GM21723 (cell line): ENCODE data around the gene CHTF8.
A peak's percentile ranks its signal among the peaks of the same experiment; 100 is the strongest.
"Not testable (repeated sequence)": the region's sequence is repeated elsewhere in the genome, so short reads cannot be mapped to it uniquely, and the experiment has no call there.

Experiments
- ATAC-seq: cut with Tn5 transposase; IDR thresholded peaks from one replicate; pipeline ENCODE4 v1.9.1; 2021; ENCODE audit warnings: mild to moderate bottlenecking, moderate library complexity; ENCODE audit not compliant: unreplicated experiment

Gene CHTF8

GRCh38 chr16:69132424-69133252, at the start of gene CHTF8, which contains the start of gene UTP4:
CHTF8 (minus strand) TSS chr16:69132588; CDS start chr16:69121458, 11,130 bp downstream.
UTP4 (plus strand) TSS chr16:69132649; CDS start chr16:69133460, 811 bp downstream.
- ATAC-seq: peak; percentile 86

GRCh38 chr16:69180011-69180338, 47.6 kb upstream of the CHTF8 start:
- ATAC-seq: no peak

- ATAC-seq: no peak
Measured at GRCh38 chr16:69179328-69180010, 47.1 kb upstream of the CHTF8 start.

GRCh38 chr16:69176033-69176800, 43.8 kb upstream of the CHTF8 start:
- ATAC-seq: no peak

- no peak for ATAC-seq
Measured at GRCh38 chr16:69171325-69172084, 39.1 kb upstream of the CHTF8 start.

- no peak for ATAC-seq
Measured at GRCh38 chr16:69169607-69170352, 37.4 kb upstream of the CHTF8 start.

GRCh38 chr16:69169051-69169450, 36.7 kb upstream of the CHTF8 start:
- no peak for ATAC-seq

- no peak for ATAC-seq
Measured at GRCh38 chr16:69166946-69167930, 34.9 kb upstream of the CHTF8 start.

- ATAC-seq: no peak
Measured at GRCh38 chr16:69166221-69166833, 33.9 kb upstream of the CHTF8 start.

GRCh38 chr16:69165584-69165983, 33.2 kb upstream of the CHTF8 start:
- no peak for ATAC-seq

GRCh38 chr16:69160192-69160591, 27.8 kb upstream of the CHTF8 start:
- ATAC-seq: no peak

GRCh38 chr16:69157196-69157595, 24.8 kb upstream of the CHTF8 start:
- no peak for ATAC-seq

GRCh38 chr16:69150146-69150865, 17.9 kb upstream of the CHTF8 start:
- no peak for ATAC-seq

GRCh38 chr16:69149621-69150020, 17.2 kb upstream of the CHTF8 start:
- ATAC-seq: not testable (repeated sequence)

- ATAC-seq: no peak
Measured at GRCh38 chr16:69145658-69146057, 13.3 kb upstream of the CHTF8 start.

- ATAC-seq: no peak
Measured at GRCh38 chr16:69143116-69143515, 10.7 kb upstream of the CHTF8 start.

GRCh38 chr16:69141936-69142335, 9.5 kb upstream of the CHTF8 start:
- no peak for ATAC-seq

- ATAC-seq: no peak
Measured at GRCh38 chr16:69141014-69141413, 8.6 kb upstream of the CHTF8 start.
